T-helper 2 cell treated with Interferon-gamma antibody and Interleukin-4, amounts not matched to agents 5 μg/mL and 100 μg/mL, for 36 hours (primary cell): ENCODE results near the gene BMAL1.

Source experiments
- DNase-seq: peaks from one replicate; pipeline ENCODE4 v3.0.0; 2021; ENCODE audit warnings: low spot score
- H3K27ac Mint-ChIP-seq: one replicate; pipeline ENCODE4 v1.8.0; 2021; ENCODE audit warnings: mild to moderate bottlenecking, mixed read lengths
- H3K27me3 Mint-ChIP-seq: one replicate; pipeline ENCODE4 v1.8.0; 2021; ENCODE audit warnings: low read depth, mixed read lengths
- H3K36me3 Mint-ChIP-seq: one replicate; pipeline ENCODE4 v1.8.0; 2021; ENCODE audit warnings: low read depth, mixed read lengths
- H3K4me1 Mint-ChIP-seq: one replicate; pipeline ENCODE4 v1.8.0; 2021; ENCODE audit warnings: low read depth, mixed read lengths
- H3K4me3 Mint-ChIP-seq: one replicate; pipeline ENCODE4 v1.8.0; 2022; ENCODE audit warnings: mild to moderate bottlenecking, moderate library complexity, mixed read lengths
- H3K9me3 Mint-ChIP-seq: one replicate; pipeline ENCODE4 v1.8.0; 2021; ENCODE audit warnings: mixed read lengths

The BMAL1 gene

DNA sequence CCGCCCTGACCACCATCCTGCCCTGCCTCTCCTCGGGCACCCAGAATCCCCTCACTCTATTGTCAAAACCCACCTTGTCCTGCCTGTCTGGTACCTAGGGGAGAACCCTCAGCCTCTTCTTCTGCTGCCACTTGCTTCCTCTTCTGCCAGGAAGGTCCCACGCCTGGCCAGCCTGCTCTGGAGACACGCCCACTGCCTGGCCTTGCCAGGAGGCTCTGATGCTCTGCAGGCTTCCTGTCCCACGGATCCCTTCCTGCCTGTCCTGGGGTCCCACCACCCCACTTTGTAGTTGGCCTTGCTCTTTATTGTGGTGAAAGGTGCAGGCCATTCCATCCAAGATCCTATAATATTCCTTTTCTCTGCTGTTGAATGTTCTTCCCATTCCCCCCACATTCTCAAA lies 63.4 kb downstream of the BMAL1 start:
- H3K27ac Mint-ChIP-seq: no peak overlapping the region
- H3K4me3 Mint-ChIP-seq: no peak overlapping the region
- no peak for DNase-seq
- H3K9me3 Mint-ChIP-seq: no peaks in the 10 kb centered on the region
- no peaks in the 10 kb centered on the region for H3K36me3 Mint-ChIP-seq
- H3K4me1 Mint-ChIP-seq: peaks cover 31% of the 10 kb centered on the region
- no peaks in the 10 kb centered on the region for H3K27me3 Mint-ChIP-seq

- Mint-ChIP-seq H3K27me3 (no peaks in the 10 kb centered on the region), H3K4me3 (no peak overlapping the region), H3K36me3 (no peaks in the 10 kb centered on the region), H3K27ac (no peak overlapping the region), H3K4me1 (peaks cover 27% of the 10 kb centered on the region), H3K9me3 (no peaks in the 10 kb centered on the region)
- DNase-seq: no peak
Measured at GRCh38 chr11:13343067-13343466, 65.5 kb downstream of the BMAL1 start.

GRCh38 chr11:13343931-13344717 lies 66.5 kb downstream of the BMAL1 start:
- peak; percentile 32 for DNase-seq
- Mint-ChIP-seq H3K27me3 (no peaks in the 10 kb centered on the region), H3K4me3 (no peak overlapping the region), H3K27ac (no peak overlapping the region), H3K4me1 (peaks cover 22% of the 10 kb centered on the region), H3K36me3 (no peaks in the 10 kb centered on the region), H3K9me3 (no peaks in the 10 kb centered on the region)

DNA sequence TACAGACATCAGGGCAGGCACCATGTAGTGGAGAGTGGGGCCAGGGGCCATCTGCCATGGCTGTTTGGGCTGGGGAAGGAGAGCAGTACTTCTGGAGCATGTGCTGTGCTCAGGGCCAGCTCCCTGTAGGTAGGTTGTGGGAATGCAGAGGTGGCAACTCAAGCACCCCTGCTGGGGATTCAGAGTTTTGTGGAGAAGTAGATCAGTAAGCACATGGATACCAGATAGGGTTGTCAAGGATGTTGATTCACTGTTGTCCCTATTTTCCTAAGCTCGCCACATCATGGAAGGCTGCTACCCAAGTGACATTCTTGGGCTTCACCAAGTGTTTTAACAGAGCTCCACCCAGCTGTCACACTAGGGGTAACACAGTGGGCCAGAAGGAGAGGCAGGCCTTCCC lies 67.2 kb downstream of the BMAL1 start:
- Mint-ChIP-seq H3K4me1 (peaks cover 15% of the 10 kb centered on the region), H3K9me3 (no peaks in the 10 kb centered on the region), H3K36me3 (no peaks in the 10 kb centered on the region), H3K27ac (no peak overlapping the region), H3K27me3 (no peaks in the 10 kb centered on the region), H3K4me3 (no peak overlapping the region)
- DNase-seq: no peak

- H3K36me3 Mint-ChIP-seq: no peaks in the 10 kb centered on the region
- no peaks in the 10 kb centered on the region for H3K9me3 Mint-ChIP-seq
- H3K4me3 Mint-ChIP-seq: no peak overlapping the region
- H3K27ac Mint-ChIP-seq: no peak overlapping the region
- H3K4me1 Mint-ChIP-seq: peaks cover 12% of the 10 kb centered on the region
- no peak for DNase-seq
- no peaks in the 10 kb centered on the region for H3K27me3 Mint-ChIP-seq
Measured at GRCh38 chr11:13346470-13346869, 68.9 kb downstream of the BMAL1 start.

- Mint-ChIP-seq H3K27ac (no peak overlapping the region), H3K4me3 (no peak overlapping the region), H3K4me1 (peaks cover 12% of the 10 kb centered on the region), H3K36me3 (peaks cover 2% of the 10 kb centered on the region), H3K27me3 (no peaks in the 10 kb centered on the region), H3K9me3 (no peaks in the 10 kb centered on the region)
- DNase-seq: no peak
Measured at GRCh38 chr11:13347901-13348300, 70.3 kb downstream of the BMAL1 start.

- Mint-ChIP-seq H3K36me3 (peaks cover 2% of the 10 kb centered on the region), H3K4me1 (peaks cover 12% of the 10 kb centered on the region), H3K27me3 (no peaks in the 10 kb centered on the region), H3K9me3 (no peaks in the 10 kb centered on the region), H3K4me3 (no peak overlapping the region), H3K27ac (no peak overlapping the region)
- DNase-seq: no peak
Measured at GRCh38 chr11:13348305-13348704, 70.7 kb downstream of the BMAL1 start.

- H3K36me3 Mint-ChIP-seq: peaks cover 2% of the 10 kb centered on the region
- no peaks in the 10 kb centered on the region for H3K27me3 Mint-ChIP-seq
- peaks cover 12% of the 10 kb centered on the region for H3K4me1 Mint-ChIP-seq
- no peaks in the 10 kb centered on the region for H3K9me3 Mint-ChIP-seq
- H3K4me3 Mint-ChIP-seq: no peak overlapping the region
- no peak overlapping the region for H3K27ac Mint-ChIP-seq
- DNase-seq: no peak
Measured at GRCh38 chr11:13349046-13349445, 71.5 kb downstream of the BMAL1 start.

GRCh38 chr11:13349581-13349980 lies 72.0 kb downstream of the BMAL1 start:
- no peak overlapping the region for H3K4me3 Mint-ChIP-seq
- peaks cover 11% of the 10 kb centered on the region for H3K4me1 Mint-ChIP-seq
- peaks cover 2% of the 10 kb centered on the region for H3K36me3 Mint-ChIP-seq
- no peak for DNase-seq
- H3K27me3 Mint-ChIP-seq: no peaks in the 10 kb centered on the region
- H3K9me3 Mint-ChIP-seq: no peaks in the 10 kb centered on the region
- no peak overlapping the region for H3K27ac Mint-ChIP-seq

DNA sequence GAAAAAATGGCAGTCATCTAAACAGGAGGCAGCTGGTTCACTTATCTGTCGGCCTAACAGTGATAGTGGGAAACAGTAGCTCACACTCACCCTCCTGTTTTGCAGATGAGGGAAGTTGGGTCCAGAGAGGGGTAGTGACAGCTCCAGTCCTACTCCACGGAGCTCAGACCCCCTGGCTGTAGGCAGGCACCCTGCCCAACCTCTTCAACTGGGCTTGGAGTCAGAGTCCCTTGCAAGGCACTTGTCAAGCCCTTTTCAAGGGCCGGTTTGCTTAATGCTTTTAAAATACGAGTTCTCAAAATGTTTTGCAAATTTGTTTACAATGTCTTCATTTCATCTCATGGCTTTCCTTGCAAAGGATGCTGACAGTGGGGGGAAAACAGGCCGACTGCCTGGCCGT lies 75.1 kb downstream of the BMAL1 start:
- DNase-seq: no peak
- Mint-ChIP-seq H3K36me3 (peaks cover 6% of the 10 kb centered on the region), H3K9me3 (no peaks in the 10 kb centered on the region), H3K4me1 (peaks cover 8% of the 10 kb centered on the region), H3K4me3 (no peak overlapping the region), H3K27me3 (no peaks in the 10 kb centered on the region), H3K27ac (no peak overlapping the region)

- DNase-seq: no peak
- no peak overlapping the region for H3K27ac Mint-ChIP-seq
- H3K36me3 Mint-ChIP-seq: peaks cover 8% of the 10 kb centered on the region
- H3K27me3 Mint-ChIP-seq: no peaks in the 10 kb centered on the region
- no peaks in the 10 kb centered on the region for H3K4me1 Mint-ChIP-seq
- no peak overlapping the region for H3K4me3 Mint-ChIP-seq
- no peaks in the 10 kb centered on the region for H3K9me3 Mint-ChIP-seq
Measured at GRCh38 chr11:13354335-13354734, 76.7 kb downstream of the BMAL1 start.

DNA sequence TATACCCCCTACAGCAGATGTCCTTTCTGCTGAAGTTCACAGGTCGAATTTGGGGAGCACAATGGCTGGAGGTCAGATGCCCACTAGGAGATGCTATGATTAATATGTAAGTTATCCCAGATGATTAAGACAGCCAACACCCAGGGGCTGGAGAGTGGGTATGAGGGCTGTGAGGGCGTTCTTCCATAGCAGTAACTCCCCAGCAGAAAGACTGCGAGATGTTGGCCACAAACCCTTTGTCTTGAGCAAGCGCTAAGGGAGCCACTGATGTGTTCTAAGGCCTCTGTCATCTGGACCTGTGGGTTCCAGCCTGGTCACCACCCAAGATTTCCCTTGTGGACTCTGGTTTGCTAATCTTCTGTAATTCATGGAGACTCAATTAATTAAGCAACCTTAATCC lies 77.6 kb downstream of the BMAL1 start:
- peaks cover 8% of the 10 kb centered on the region for H3K36me3 Mint-ChIP-seq

GRCh38 chr11:13357232-13357631 lies 79.6 kb downstream of the BMAL1 start:
- Mint-ChIP-seq H3K27me3 (no peaks in the 10 kb centered on the region), H3K4me3 (no peak overlapping the region), H3K36me3 (peaks cover 12% of the 10 kb centered on the region), H3K4me1 (no peaks in the 10 kb centered on the region), H3K27ac (no peak overlapping the region), H3K9me3 (no peaks in the 10 kb centered on the region)
- DNase-seq: no peak

More for the DNA sequence above, 77.6 kb downstream of the BMAL1 start:
- no peak for DNase-seq
- no peak overlapping the region for H3K27ac Mint-ChIP-seq
- no peak overlapping the region for H3K4me3 Mint-ChIP-seq
- no peaks in the 10 kb centered on the region for H3K4me1 Mint-ChIP-seq
- no peaks in the 10 kb centered on the region for H3K27me3 Mint-ChIP-seq
- no peaks in the 10 kb centered on the region for H3K9me3 Mint-ChIP-seq

DNA sequence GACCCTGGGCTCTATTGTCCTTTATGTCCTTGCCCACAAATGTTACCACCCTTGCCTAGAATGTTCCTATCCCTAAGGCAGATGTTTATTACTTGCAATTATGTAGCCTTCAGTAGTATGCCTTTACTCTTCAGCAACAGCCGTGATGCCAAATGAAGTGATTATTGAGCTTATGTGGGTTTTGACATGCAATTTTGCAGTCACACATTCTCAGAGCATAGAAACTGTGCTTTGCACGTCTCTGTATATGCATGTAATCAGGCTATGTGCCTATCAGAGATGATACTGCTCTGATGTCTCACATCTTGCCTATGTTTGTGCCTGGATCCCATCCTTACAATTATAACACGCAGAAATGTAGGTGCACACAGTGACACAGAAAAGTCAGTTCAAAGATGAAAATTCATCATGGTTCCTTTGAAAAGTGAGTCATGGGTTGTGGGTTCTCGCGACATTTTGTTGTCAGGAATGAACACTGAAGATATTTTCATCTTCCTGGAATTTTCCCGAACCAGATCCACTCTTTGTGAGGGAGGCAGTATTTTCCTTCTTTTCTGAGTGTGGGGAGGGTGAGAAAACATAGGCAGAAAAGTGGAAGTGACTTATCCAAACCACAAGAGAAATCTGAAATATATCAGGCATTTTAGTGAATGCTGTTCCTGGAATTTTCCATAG lies 81.1 kb downstream of the BMAL1 start:
- Mint-ChIP-seq H3K36me3 (peaks cover 15% of the 10 kb centered on the region), H3K27ac (no peak overlapping the region), H3K4me3 (no peak overlapping the region), H3K4me1 (no peaks in the 10 kb centered on the region), H3K27me3 (no peaks in the 10 kb centered on the region), H3K9me3 (no peaks in the 10 kb centered on the region)
- DNase-seq: no peak
